Stimulated activated naive CD8-positive, alpha-beta T cell treated with anti-CD3 and anti-CD28 coated beads, Interleukin-15, Interleukin-2, amounts not matched to agents 100 ng/mL and 50 ng/mL, for 24 hours (primary cell): Measurements from ENCODE around the gene PPP1R16B.
"Not testable (repeated sequence)": the region's sequence is repeated elsewhere in the genome, so short reads cannot be mapped to it uniquely, and the experiment has no call there.

ENCODE experiments used
- H3K27ac Mint-ChIP-seq: one replicate; pipeline ENCODE4 v1.8.0; 2021; ENCODE audit warnings: mild to moderate bottlenecking, mixed read lengths
- H3K27me3 Mint-ChIP-seq: one replicate; pipeline ENCODE4 v1.8.0; 2021; ENCODE audit warnings: mixed read lengths
- H3K36me3 Mint-ChIP-seq: one replicate; pipeline ENCODE4 v1.8.0; 2021; ENCODE audit warnings: low read depth, mixed read lengths
- H3K4me1 Mint-ChIP-seq: one replicate; pipeline ENCODE4 v1.8.0; 2021; ENCODE audit warnings: low read depth, mixed read lengths
- H3K4me3 Mint-ChIP-seq: one replicate; pipeline ENCODE4 v1.8.0; 2021; ENCODE audit warnings: mild to moderate bottlenecking, mixed read lengths
- H3K9me3 Mint-ChIP-seq: one replicate; pipeline ENCODE4 v1.8.0; 2021; ENCODE audit warnings: mixed read lengths

PPP1R16B gene

GRCh38 chr20:38805958-38806854 is 709 bp downstream of the PPP1R16B start:
- no peaks in the 10 kb centered on the region for H3K27me3 Mint-ChIP-seq
- peak overlapping the region; percentile 87 for H3K4me3 Mint-ChIP-seq
- no peaks in the 10 kb centered on the region for H3K9me3 Mint-ChIP-seq
- peak overlapping the region; percentile 91 for H3K27ac Mint-ChIP-seq
- peaks cover 59% of the 10 kb centered on the region for H3K4me1 Mint-ChIP-seq
- H3K36me3 Mint-ChIP-seq, result peaks cover 39% of the 10 kb centered on the region

GRCh38 chr20:38806855-38807655 is 1.6 kb downstream of the PPP1R16B start:
- Mint-ChIP-seq H3K9me3 (no peaks in the 10 kb centered on the region), H3K4me3 (peak overlapping the region; percentile 84), H3K27me3 (no peaks in the 10 kb centered on the region), H3K27ac (peak overlapping the region; percentile 83), H3K4me1 (peaks cover 68% of the 10 kb centered on the region), H3K36me3 (peaks cover 47% of the 10 kb centered on the region)

DNA sequence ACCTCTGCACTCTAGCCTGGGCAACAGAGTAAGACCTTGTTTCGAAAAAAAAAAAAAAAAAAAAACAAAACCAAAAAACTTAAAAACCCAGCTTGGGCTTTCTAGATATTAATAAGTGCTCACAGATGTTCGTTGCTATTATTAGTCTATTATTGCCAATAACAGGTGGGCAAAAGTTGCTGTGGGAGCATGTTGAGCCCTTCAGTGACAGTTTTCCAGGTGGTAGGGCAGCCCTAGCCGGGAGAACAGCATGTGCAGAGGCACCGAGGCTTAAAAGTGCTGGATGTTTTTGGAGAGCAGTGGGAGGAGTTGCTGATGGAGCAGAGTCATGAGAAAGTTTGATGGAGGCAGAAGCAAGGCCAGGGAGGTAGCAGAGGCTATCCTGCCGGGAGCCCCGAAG is 4.4 kb downstream of the PPP1R16B start:
- Mint-ChIP-seq H3K36me3 (peaks cover 64% of the 10 kb centered on the region), H3K9me3 (no peaks in the 10 kb centered on the region), H3K4me3 (no peak overlapping the region), H3K27me3 (no peaks in the 10 kb centered on the region), H3K4me1 (peaks cover 79% of the 10 kb centered on the region), H3K27ac (peak overlapping the region; percentile 71)

GRCh38 chr20:38810926-38811630 is 5.6 kb downstream of the PPP1R16B start:
- H3K27ac Mint-ChIP-seq, result peak overlapping the region; percentile 78
- H3K4me1 Mint-ChIP-seq, result peaks cover 87% of the 10 kb centered on the region
- H3K27me3 Mint-ChIP-seq, result no peaks in the 10 kb centered on the region
- peak overlapping the region; percentile 57 for H3K4me3 Mint-ChIP-seq
- no peaks in the 10 kb centered on the region for H3K9me3 Mint-ChIP-seq
- H3K36me3 Mint-ChIP-seq, result peaks cover 75% of the 10 kb centered on the region

DNA sequence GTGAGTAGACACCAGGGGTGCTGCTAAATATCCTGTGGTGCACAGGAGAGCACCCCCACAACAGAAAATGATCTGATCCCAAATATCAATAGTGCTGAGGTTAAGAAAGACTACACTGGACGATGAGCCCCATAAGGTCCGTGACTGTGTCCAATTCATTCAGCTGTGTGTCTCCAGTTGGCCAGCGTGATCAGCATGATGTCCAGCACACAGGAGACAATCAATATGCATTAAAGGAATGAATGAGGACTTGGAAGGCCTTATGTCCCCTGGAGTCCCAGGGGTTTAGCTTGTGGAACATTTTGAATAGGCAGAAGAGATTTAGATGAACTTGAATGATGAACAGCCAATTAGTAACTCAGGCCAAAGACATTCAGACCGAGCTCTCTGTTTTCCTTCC is 6.3 kb downstream of the PPP1R16B start:
- H3K27me3 Mint-ChIP-seq, result no peaks in the 10 kb centered on the region
- peaks cover 94% of the 10 kb centered on the region for H3K4me1 Mint-ChIP-seq
- H3K36me3 Mint-ChIP-seq, result peaks cover 82% of the 10 kb centered on the region
- H3K9me3 Mint-ChIP-seq, result no peaks in the 10 kb centered on the region
- H3K27ac Mint-ChIP-seq, result peak overlapping the region; percentile 78
- peak overlapping the region; percentile 35 for H3K4me3 Mint-ChIP-seq

DNA sequence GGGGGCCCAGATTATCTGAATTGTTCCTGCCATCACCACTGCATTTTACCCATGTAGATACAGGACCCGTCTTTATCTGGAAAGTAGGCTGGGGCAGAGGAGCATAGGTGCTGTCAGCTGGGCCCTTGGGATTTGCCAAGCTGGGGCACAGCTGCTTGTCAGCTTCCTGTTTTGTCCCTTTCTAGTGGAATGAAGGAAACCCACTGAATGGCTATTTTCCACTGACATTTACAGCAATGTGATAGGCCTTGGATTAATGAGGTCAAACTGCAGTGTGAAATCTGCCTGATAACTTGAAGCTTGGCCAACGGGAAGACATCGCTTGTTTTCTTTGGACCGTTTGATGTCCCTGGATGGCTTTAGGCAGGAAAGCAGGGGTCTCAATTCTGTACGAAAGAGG is 6.7 kb downstream of the PPP1R16B start:
- H3K27me3 Mint-ChIP-seq, result no peaks in the 10 kb centered on the region
- H3K4me1 Mint-ChIP-seq, result peaks cover 98% of the 10 kb centered on the region
- peak overlapping the region; percentile 78 for H3K27ac Mint-ChIP-seq
- no peak overlapping the region for H3K4me3 Mint-ChIP-seq
- H3K36me3 Mint-ChIP-seq, result peaks cover 84% of the 10 kb centered on the region
- no peaks in the 10 kb centered on the region for H3K9me3 Mint-ChIP-seq

DNA sequence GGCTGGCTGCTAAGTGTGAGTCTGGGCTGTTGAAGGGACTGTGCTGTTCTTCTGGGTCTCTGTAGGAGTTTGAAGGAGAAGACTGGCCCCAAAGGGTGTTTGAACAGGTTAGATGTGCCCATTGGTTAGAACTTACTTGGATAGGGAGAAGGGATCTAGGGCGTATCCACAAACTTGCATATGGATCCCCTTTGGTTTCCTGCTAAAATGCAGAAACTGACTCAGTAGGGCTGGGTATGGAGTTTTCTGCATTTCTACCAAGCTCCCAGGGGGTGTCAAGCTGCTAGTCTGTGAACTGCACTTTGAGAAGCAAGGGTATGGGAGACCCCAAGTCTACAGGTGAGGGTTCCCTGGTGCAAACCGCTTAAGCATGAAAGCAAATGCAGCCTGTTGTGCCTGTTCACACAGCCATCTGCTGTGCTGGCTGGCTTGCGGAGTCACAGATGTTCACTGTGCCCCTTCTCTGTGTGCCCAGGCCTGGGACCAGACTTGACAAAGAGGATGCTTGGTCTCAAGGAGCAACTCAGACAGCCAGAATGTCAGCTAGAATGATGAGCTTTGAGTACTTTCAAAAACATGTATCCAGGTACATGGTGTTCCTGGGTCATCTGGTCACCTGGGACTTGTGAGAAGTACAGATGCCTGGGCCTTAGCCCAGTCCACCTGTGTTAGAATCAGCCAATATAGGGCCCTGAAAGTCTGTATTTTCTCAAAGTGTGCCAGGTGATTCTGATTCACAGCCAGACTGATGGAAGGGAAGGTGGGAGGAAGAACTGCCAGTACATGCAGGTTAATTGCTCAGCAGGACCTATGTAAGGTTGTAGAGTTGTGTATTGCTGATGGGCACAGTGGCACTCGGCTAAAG is 7.4 kb downstream of the PPP1R16B start:
- Mint-ChIP-seq H3K4me1 (peaks cover 98% of the 10 kb centered on the region), H3K9me3 (no peaks in the 10 kb centered on the region), H3K27me3 (no peaks in the 10 kb centered on the region), H3K36me3 (peaks cover 83% of the 10 kb centered on the region), H3K4me3 (no peak overlapping the region), H3K27ac (peak overlapping the region; percentile 67)

GRCh38 chr20:38813574-38813962 is 8.1 kb downstream of the PPP1R16B start:
- peaks cover 83% of the 10 kb centered on the region for H3K36me3 Mint-ChIP-seq
- peak overlapping the region; percentile 67 for H3K27ac Mint-ChIP-seq
- not testable (repeated sequence) for H3K9me3 Mint-ChIP-seq, H3K27me3 Mint-ChIP-seq, H3K4me3 Mint-ChIP-seq
- H3K4me1 Mint-ChIP-seq, result peaks cover 98% of the 10 kb centered on the region

DNA sequence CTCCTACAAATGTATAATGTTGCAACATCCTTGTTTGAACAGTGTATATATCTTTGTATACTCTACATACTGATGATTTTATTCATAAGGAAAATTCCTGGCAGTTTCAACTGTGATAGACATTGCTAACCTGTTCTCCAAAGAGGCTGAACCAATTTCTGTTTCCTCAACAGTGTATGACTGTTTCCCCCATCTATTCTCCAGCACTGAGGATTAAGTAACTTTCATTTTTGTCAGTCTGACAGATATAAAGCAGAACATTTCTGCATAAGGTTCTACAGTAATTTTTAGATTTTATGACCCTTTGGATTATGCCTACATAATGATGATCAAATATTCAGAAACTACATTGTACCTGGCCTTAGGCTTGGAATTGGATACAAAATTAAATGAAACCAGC is 9.9 kb downstream of the PPP1R16B start:
- Mint-ChIP-seq H3K9me3 (no peaks in the 10 kb centered on the region), H3K27me3 (no peaks in the 10 kb centered on the region), H3K4me3 (no peak overlapping the region), H3K4me1 (peaks cover 88% of the 10 kb centered on the region), H3K36me3 (peaks cover 83% of the 10 kb centered on the region), H3K27ac (peak overlapping the region; percentile 65)

DNA sequence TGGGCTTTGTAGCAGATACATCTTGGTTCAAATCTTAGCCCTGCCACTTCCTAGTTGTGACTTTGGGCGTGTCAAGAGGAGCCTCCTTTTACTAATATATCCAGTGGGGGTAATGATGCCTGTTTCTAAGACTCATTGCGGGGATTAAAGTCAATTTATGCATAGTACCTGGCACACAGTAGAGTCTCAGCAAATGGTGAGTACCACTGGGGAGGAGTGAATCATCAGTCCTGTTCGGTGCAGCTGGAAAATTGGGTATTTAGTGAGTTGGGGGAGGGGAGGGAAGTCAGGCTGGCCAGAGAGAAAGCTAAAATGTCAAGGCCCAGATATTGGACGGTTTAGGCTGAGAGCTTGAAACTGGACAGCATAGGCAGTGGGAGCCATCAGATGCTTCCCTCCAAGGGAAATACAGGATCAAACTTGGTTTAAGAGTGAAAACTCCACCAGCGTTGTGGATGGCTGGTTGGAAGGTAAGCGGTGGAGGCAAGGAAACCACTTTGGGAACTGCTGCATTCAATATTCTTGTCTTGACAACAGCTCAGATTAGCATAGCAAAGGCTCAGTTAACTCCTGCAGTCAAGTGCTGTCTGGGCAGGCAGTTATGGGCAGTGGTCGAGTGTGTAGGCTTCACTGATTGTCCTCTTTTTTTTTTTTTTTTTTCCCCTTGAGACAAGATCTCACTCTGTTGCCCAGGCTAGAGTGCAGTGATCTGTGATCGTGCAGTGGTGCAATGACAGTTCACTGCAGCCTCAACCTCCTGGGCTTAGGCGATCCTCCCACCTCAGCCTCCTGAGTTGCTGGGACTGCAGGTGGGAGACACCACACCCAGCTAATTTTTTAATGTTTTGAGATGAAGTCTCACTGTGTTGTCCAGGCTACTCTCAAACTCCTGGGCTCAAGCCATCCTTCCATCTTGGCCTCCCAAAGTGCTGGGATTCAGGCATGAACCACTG is 12.9 kb downstream of the PPP1R16B start:
- no peak overlapping the region for H3K4me3 Mint-ChIP-seq
- H3K9me3 Mint-ChIP-seq, result no peaks in the 10 kb centered on the region
- peaks cover 88% of the 10 kb centered on the region for H3K36me3 Mint-ChIP-seq
- no peaks in the 10 kb centered on the region for H3K27me3 Mint-ChIP-seq
- H3K4me1 Mint-ChIP-seq, result peaks cover 84% of the 10 kb centered on the region
- H3K27ac Mint-ChIP-seq, result peak overlapping the region; percentile 69

DNA sequence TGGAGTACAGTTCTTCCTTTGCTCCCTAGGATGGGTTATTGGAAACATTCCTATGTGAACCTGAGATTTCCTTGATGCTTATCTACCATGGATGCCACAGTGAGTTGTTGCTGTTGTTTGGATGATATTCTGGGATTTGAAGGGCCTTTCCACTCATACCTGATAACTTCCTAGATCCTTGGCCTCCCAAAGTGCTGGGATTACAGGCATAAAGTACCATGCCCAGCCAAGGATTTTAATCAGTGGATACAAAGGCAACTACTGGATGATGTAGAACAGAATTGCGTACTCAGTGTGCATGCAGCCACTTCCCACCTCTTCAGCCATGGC is 20.0 kb downstream of the PPP1R16B start:
- peaks cover 93% of the 10 kb centered on the region for H3K36me3 Mint-ChIP-seq
- H3K27ac Mint-ChIP-seq, result no peak overlapping the region
- peaks cover 96% of the 10 kb centered on the region for H3K4me1 Mint-ChIP-seq
- no peaks in the 10 kb centered on the region for H3K9me3 Mint-ChIP-seq
- no peaks in the 10 kb centered on the region for H3K27me3 Mint-ChIP-seq
- H3K4me3 Mint-ChIP-seq, result no peak overlapping the region

- H3K9me3 Mint-ChIP-seq, result no peaks in the 10 kb centered on the region
- H3K36me3 Mint-ChIP-seq, result peaks cover 93% of the 10 kb centered on the region
- H3K4me1 Mint-ChIP-seq, result peaks cover 99% of the 10 kb centered on the region
- peak overlapping the region; percentile 28 for H3K4me3 Mint-ChIP-seq
- H3K27me3 Mint-ChIP-seq, result no peaks in the 10 kb centered on the region
- H3K27ac Mint-ChIP-seq, result peak overlapping the region; percentile 55
Measured at GRCh38 chr20:38825901-38826625, 20.6 kb downstream of the PPP1R16B start.

- H3K4me1 Mint-ChIP-seq, result peaks cover 100% of the 10 kb centered on the region
- peak overlapping the region; percentile 69 for H3K27ac Mint-ChIP-seq
- no peaks in the 10 kb centered on the region for H3K9me3 Mint-ChIP-seq
- no peaks in the 10 kb centered on the region for H3K27me3 Mint-ChIP-seq
- H3K36me3 Mint-ChIP-seq, result peaks cover 90% of the 10 kb centered on the region
- H3K4me3 Mint-ChIP-seq, result peak overlapping the region; percentile 10
Measured at GRCh38 chr20:38827770-38828281, 22.3 kb downstream of the PPP1R16B start.
